ENCODE results near the gene IQSEC2. TPM values are rescaled to one million over a fixed set of nuclear protein-coding genes. Genes with fewer than 3 reads are reported as not detected.

Gene IQSEC2
- total and polyA plus RNA-seq, 8 donors: 2.9 to 26.0 (median 16.3) TPM

DNA sequence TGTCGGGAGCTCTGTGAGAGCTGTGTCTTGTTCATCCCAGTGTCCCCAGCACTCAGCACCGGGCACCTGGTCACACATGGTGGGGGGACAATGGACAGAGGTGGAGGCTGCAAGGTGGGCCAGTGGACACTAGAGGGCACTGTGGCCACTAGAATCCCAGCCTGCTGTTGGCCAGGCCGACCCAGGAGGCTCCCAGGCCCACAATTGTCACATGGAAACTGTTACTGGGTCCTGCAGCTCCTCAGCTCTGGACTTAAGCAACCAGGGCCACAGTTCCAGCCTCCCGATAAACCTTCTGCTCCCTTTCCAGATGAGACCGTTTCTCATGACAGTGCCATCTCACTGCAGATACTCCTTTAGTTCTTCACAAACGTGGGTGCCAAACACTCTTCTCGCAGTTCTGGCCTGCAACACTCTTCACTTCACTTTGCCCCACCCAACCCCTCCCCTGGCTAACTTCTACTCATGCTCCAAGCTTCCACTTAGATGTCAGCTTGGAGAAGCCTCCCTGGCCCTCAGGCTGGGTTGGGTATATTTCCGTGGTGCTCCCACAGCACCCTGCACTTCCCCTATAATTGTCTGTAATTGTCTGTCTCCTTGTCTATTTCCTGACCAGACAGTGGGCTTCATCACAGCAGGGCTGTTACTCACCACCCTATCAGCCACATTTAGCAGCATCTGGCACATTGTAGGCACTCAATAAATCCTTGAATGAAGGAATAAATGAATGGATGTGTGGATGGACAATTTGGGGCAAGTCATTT lies 3.5 kb upstream of the IQSEC2 start:
- TF ChIP-seq, protein P1, sequence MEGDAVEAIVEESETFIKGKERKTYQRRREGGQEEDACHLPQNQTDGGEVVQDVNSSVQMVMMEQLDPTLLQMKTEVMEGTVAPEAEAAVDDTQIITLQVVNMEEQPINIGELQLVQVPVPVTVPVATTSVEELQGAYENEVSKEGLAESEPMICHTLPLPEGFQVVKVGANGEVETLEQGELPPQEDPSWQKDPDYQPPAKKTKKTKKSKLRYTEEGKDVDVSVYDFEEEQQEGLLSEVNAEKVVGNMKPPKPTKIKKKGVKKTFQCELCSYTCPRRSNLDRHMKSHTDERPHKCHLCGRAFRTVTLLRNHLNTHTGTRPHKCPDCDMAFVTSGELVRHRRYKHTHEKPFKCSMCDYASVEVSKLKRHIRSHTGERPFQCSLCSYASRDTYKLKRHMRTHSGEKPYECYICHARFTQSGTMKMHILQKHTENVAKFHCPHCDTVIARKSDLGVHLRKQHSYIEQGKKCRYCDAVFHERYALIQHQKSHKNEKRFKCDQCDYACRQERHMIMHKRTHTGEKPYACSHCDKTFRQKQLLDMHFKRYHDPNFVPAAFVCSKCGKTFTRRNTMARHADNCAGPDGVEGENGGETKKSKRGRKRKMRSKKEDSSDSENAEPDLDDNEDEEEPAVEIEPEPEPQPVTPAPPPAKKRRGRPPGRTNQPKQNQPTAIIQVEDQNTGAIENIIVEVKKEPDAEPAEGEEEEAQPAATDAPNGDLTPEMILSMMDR (IDR thresholded peaks at IDR 0.05): peak in 5 of 7 experiments; percentile 10 to 85 (median 62)
- TF ChIP-seq POLR2AphosphoS5 (IDR thresholded peaks at IDR 0.05): no peak
- Histone ChIP-seq H3K36me3 (no peaks in the 10 kb centered on the region), H3K9me3 (no peaks in the 10 kb centered on the region), H3K27me3 (peaks cover 0 to 32% (median 4%) of the 10 kb centered on the region in 3 donors), H3K27ac (peak overlapping the region in 1 of 5 donors; percentile 31), H3K4me3 (no peak overlapping the region), H3K4me1 (peaks cover 12 to 70% (median 50%) of the 10 kb centered on the region in 4 donors)
- WGBS, 5 donors: 37 to 49% (median 41%) methylated on average over 2 to 8 of the region's 8 CpGs
- peak; percentile 67 to 84 for DNase-seq
- intact Hi-C loops (cut with DNase I; ENCODE audit: low total_unique reads): no loop called here

DNA sequence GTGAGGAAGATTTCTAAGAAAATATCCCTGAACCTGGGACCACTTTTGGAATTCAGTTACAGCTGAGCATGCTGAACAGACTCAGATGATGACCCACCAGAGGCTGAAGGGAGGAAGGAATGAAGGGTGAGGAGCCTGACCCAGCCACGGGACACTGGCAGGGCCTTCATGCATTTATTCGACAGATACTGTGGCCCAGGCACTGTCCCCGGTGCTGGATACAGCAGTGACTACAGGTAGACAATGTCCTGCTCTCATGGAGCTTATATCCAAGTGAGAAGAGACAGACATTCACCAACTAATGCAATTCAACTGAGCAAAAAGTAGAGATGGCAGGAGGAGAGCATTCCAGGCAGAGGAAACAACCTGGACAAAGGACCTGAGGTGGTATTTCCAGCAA lies 2.2 kb upstream of the IQSEC2 start:
- H3K9me3 ChIP-seq: no peaks in the 10 kb centered on the region
- H3K4me1 ChIP-seq: peaks cover 12 to 71% (median 55%) of the 10 kb centered on the region in 4 donors
- H3K27me3 ChIP-seq: peaks cover 0 to 41% (median 4%) of the 10 kb centered on the region in 3 donors
- H3K27ac ChIP-seq: no peak overlapping the region
- TF ChIP-seq POLR2A (IDR thresholded peaks at IDR 0.05) (no peak), POLR2AphosphoS5 (IDR thresholded peaks at IDR 0.05) (no peak), EP300 (IDR thresholded peaks at IDR 0.05) (no peak)
- TF ChIP-seq, protein P1 (IDR thresholded peaks at IDR 0.05): no peak
- no peak for DNase-seq
- no peaks in the 10 kb centered on the region for H3K36me3 ChIP-seq
- H3K4me3 ChIP-seq: no peak overlapping the region
- 67 to 88% (median 83%) methylated on average over 3 of the region's 3 CpGs for WGBS, 5 donors
- intact Hi-C loops (cut with DNase I; ENCODE audit: low total_unique reads): no loop called here

DNA sequence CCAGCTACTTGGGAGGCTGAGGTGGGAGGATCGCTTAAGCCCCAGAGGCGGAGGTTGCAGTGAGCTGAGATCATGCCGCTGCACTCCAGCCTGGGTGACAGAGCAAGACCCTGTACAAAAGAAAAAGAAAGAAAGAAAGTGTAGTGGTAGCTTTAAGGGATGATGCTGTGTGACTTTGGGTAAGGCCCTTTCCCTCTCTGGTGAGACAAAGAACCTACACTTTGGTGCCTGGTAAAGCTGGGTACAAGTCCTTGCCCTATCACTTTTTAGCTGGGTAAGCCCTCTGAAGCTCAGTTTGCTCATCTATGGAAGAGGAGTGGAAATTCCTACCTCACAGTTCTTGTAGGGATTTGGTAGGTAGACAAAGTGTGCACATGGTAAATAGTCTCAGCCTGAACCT lies 1.7 kb upstream of the IQSEC2 start:
- Histone ChIP-seq H3K4me1 (peaks cover 12 to 67% (median 52%) of the 10 kb centered on the region in 4 donors), H3K36me3 (no peaks in the 10 kb centered on the region), H3K27me3 (peaks cover 0 to 41% (median 4%) of the 10 kb centered on the region in 3 donors), H3K4me3 (no peak overlapping the region), H3K9me3 (no peaks in the 10 kb centered on the region), H3K27ac (peak overlapping the region in 2 of 5 donors; percentile 83 to 88)
- TF ChIP-seq, protein P1 (IDR thresholded peaks at IDR 0.05): no peak
- TF ChIP-seq POLR2AphosphoS5 (IDR thresholded peaks at IDR 0.05): no peak
- TF ChIP-seq EP300 (IDR thresholded peaks at IDR 0.05): no peak
- TF ChIP-seq POLR2A (IDR thresholded peaks at IDR 0.05): no peak
- 96 to 100% (median 96%) methylated on average over 3 of the region's 3 CpGs for WGBS, 5 donors
- DNase-seq: no peak
- intact Hi-C loops (cut with DNase I; ENCODE audit: low total_unique reads): no loop called here

- intact Hi-C loops (cut with DNase I; ENCODE audit: low total_unique reads): no loop called here
- WGBS, 5 donors: 39 to 49% (median 43%) methylated on average over 2 to 5 of the region's 5 CpGs
- TF ChIP-seq EP300 (IDR thresholded peaks at IDR 0.05): no peak
- TF ChIP-seq POLR2AphosphoS5 (IDR thresholded peaks at IDR 0.05): no peak
- no peak for TF ChIP-seq POLR2A (IDR thresholded peaks at IDR 0.05)
- TF ChIP-seq, protein P1 (IDR thresholded peaks at IDR 0.05): no peak
- Histone ChIP-seq H3K4me3 (no peak overlapping the region), H3K36me3 (no peaks in the 10 kb centered on the region), H3K27ac (peak overlapping the region in 4 of 5 donors; percentile 80 to 88 (median 84)), H3K4me1 (peaks cover 8 to 58% (median 42%) of the 10 kb centered on the region in 4 donors), H3K27me3 (peaks cover 0 to 41% (median 4%) of the 10 kb centered on the region in 3 donors), H3K9me3 (no peaks in the 10 kb centered on the region)
- DNase-seq: peak in 1 of 2 donors; percentile 44
These were observed 745 bp upstream of the IQSEC2 start for GRCh38 chrX:53281963-53282695.

Data from stomach (tissue), 9 donors.